Breast epithelium (tissue), 3 donors: Measurements from ENCODE around the gene SMAD6.
A peak's percentile ranks its signal among the peaks of the same experiment; 100 is the strongest.

Experiments
- CTCF ChIP-seq, 3 donors: fragments of 450-650 bp; IDR thresholded peaks; one replicate each; pipeline ENCODE4 v1.5.1; 2016 to 2017; ENCODE audit warnings: antibody characterized with exemption in 3 of 3, mild to moderate bottlenecking in 3 of 3, moderate library complexity in 3 of 3
- POLR2A ChIP-seq: fragments of 450-650 bp; IDR thresholded peaks from one replicate; pipeline ENCODE4 v1.6.1; 2016; ENCODE audit warnings: antibody characterized with exemption, mild to moderate bottlenecking, moderate library complexity
- POLR2AphosphoS5 ChIP-seq, 3 donors: sonication (generic); formaldehyde crosslinking; IDR thresholded peaks; one replicate each; pipeline ENCODE4 v1.6.1; 2017; ENCODE audit warnings: antibody characterized with exemption in 3 of 3

DNA sequence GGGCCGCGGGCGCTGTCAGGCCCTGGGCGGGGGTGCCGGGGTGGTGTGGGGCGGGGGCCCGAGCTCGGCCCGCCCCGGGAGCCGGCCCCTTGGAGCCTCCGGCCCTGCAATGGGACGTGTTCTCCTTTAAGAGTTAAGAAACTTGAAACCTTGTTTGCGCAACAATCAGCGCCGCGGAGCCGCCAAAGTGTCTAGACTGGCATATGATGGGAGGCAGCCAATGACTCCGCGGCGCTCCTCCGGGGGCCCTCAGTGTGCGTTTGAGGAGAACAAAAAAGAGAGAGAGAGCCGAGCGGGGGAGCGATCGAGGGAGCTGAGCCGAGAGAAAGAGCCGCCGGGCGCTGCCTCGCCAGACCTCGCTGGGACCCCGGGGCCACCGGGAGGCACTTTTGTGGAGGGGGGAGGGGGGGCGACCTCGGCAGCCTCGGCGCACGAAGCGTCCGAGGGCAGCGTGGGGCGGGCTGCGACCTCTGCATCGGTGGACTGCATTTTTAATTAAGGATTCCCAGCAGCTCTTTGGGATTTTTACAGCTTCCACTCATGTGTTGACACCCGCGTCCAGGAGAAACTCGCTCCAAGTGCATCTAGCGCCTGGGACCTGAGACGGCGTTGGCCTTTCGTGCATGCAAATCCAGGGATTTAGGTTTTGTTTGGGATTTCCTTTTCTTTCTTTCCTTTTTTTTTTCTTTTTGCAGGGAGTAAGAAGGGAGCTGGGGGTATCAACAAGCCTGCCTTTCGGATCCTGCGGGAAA, at the start of gene SMAD6:
- TF ChIP-seq CTCF (IDR thresholded peaks at IDR 0.05) (no peak), POLR2A (peak; percentile 23), POLR2AphosphoS5 (IDR thresholded peaks at IDR 0.05) (peak; percentile 58 to 82 (median 76))
